Right ventricle myocardium inferior (tissue), 1 donor: ENCODE data around the gene HS3ST3A1. TPM values are rescaled to one million over a fixed set of nuclear protein-coding genes. Genes with fewer than 3 reads are reported as not detected.
"Not testable (repeated sequence)": the region's sequence is repeated elsewhere in the genome, so short reads cannot be mapped to it uniquely, and the experiment has no call there.

ENCODE experiments used
- ATAC-seq: fragments of 200-7000 bp; cut with Tn5 transposase; one replicate; pipeline ENCODE4 v1.9.1; 2020; ENCODE audit warnings: mild to moderate bottlenecking, moderate library complexity
- DNase-seq: peaks from one replicate; pipeline ENCODE4 v3.0.0; 2021; ENCODE audit errors: missing footprints
- intact Hi-C: fragments of 100-400 bp; cut with DNase I; formaldehyde crosslinking; loops from one replicate; pipeline ENCODE4 v1.11.0; 2022
- total RNA-seq: library from RNA; stranded (reverse); fragmentation: NEBNext Ultra II Directional; extraction: Animal tissue kit (Norgen Biotek cat#: 25700); gene quantifications from one replicate; pipeline ENCODE4 v1.2.1, GENCODE V29; 2021
- donor health status: DM: no; HTN: yes; CAD: no; lungs with severe emphysema.

HS3ST3A1 gene
- total RNA-seq, 1 donor from 2014 or later, result 0.57 TPM

- ATAC-seq (no peak), DNase-seq (no peak)
- intact Hi-C loops, result no loop called here
Measured at GRCh38 chr17:13550291-13550690, 51.4 kb downstream of the HS3ST3A1 start.

GRCh38 chr17:13548576-13548975, 53.2 kb downstream of the HS3ST3A1 start:
- intact Hi-C loops, DNase-seq, ATAC-seq: not testable (repeated sequence)

- ATAC-seq, result no peak
- no peak for DNase-seq
- intact Hi-C loops, result no loop called here
Measured at GRCh38 chr17:13546851-13547250, 54.9 kb downstream of the HS3ST3A1 start.

- intact Hi-C loops, result no loop called here
- DNase-seq (no peak), ATAC-seq (no peak)
Measured at GRCh38 chr17:13545941-13546340, 55.8 kb downstream of the HS3ST3A1 start.

GRCh38 chr17:13544765-13545164, 57.0 kb downstream of the HS3ST3A1 start:
- DNase-seq (no peak), ATAC-seq (no peak)
- intact Hi-C loops, result no loop called here

GRCh38 chr17:13544292-13544691, 57.4 kb downstream of the HS3ST3A1 start:
- ATAC-seq (no peak), DNase-seq (no peak)
- intact Hi-C loops, result no loop called here

GRCh38 chr17:13542636-13543035, 59.1 kb downstream of the HS3ST3A1 start:
- DNase-seq (no peak), ATAC-seq (no peak)
- intact Hi-C loops, result no loop called here

GRCh38 chr17:13541032-13541480, 60.7 kb downstream of the HS3ST3A1 start:
- ATAC-seq, result no peak
- intact Hi-C loops, result no loop called here
- no peak for DNase-seq

GRCh38 chr17:13540546-13540945, 61.2 kb downstream of the HS3ST3A1 start:
- intact Hi-C loops, result no loop called here
- DNase-seq (no peak), ATAC-seq (no peak)

GRCh38 chr17:13539421-13539820, 62.3 kb downstream of the HS3ST3A1 start:
- intact Hi-C loops, result no loop called here

GRCh38 chr17:13538841-13539411, 62.8 kb downstream of the HS3ST3A1 start:
- intact Hi-C loops, result no loop called here
- no peak for ATAC-seq

More at GRCh38 chr17:13539421-13539820, 62.3 kb downstream of the HS3ST3A1 start:
- ATAC-seq (no peak), DNase-seq (no peak)

GRCh38 chr17:13537871-13538643, 63.7 kb downstream of the HS3ST3A1 start:
- no peak for ATAC-seq
- no peak for DNase-seq
- intact Hi-C loops, result no loop called here

More at GRCh38 chr17:13538841-13539411, 62.8 kb downstream of the HS3ST3A1 start:
- no peak for DNase-seq

- intact Hi-C loops, result no loop called here
- ATAC-seq, result no peak
Measured at GRCh38 chr17:13537167-13537731, 64.5 kb downstream of the HS3ST3A1 start.

GRCh38 chr17:13534946-13535345, 66.8 kb downstream of the HS3ST3A1 start:
- DNase-seq (no peak), ATAC-seq (no peak)
- intact Hi-C loops, result no loop called here

More at GRCh38 chr17:13537167-13537731, 64.5 kb downstream of the HS3ST3A1 start:
- DNase-seq, result no peak

- ATAC-seq (no peak), DNase-seq (no peak)
- intact Hi-C loops, result no loop called here
Measured at GRCh38 chr17:13531721-13532120, 70.0 kb downstream of the HS3ST3A1 start.

GRCh38 chr17:13525876-13526275, 75.9 kb downstream of the HS3ST3A1 start:
- DNase-seq (no peak), ATAC-seq (no peak)
- intact Hi-C loops, result no loop called here

GRCh38 chr17:13523164-13523563, 78.6 kb downstream of the HS3ST3A1 start:
- intact Hi-C loops, result no loop called here
- DNase-seq, result no peak

GRCh38 chr17:13522749-13523148, 79.0 kb downstream of the HS3ST3A1 start:
- DNase-seq, result no peak
- ATAC-seq, result no peak
- intact Hi-C loops, result no loop called here

More at GRCh38 chr17:13523164-13523563, 78.6 kb downstream of the HS3ST3A1 start:
- no peak for ATAC-seq

- intact Hi-C loops, result no loop called here
- DNase-seq, result no peak
- no peak for ATAC-seq
Measured at GRCh38 chr17:13521784-13522183, 79.9 kb downstream of the HS3ST3A1 start.
